AG04449 (cell line): Measurements from ENCODE around the gene CFAP91.

ENCODE experiments used
- CTCF ChIA-PET: fragments of 350-600 bp; formaldehyde crosslinking; extraction: SDS; loops from one replicate; lab custom pipeline; 2021; ENCODE audit warnings: antibody characterized with exemption; lab: Yijun Ruan, JAX
- POLR2A ChIA-PET: fragments of 400-600, 350-600 bp; formaldehyde crosslinking; extraction: SDS; loops from one replicate; lab custom pipeline; 2020; ENCODE audit warnings: antibody characterized with exemption, inconsistent platforms; lab: Yijun Ruan, JAX
- DNase-seq: peaks from one replicate; pipeline ENCODE4 v3.0.0-alpha.2; 2010; ENCODE audit warnings: low read depth, low spot score
- H3K4me3 ChIP-seq: 2 replicates; pipeline ENCODE4 v1.5.1; 2011; ENCODE audit warnings: low read depth, mild to moderate bottlenecking, control low read depth, low read length
- TF ChIP-seq, protein P1 (sequence below): IDR thresholded peaks from one replicate; pipeline ENCODE4 v1.5.1; 2011; ENCODE audit warnings: mild to moderate bottlenecking, moderate library complexity, low read length, control low read depth, inconsistent platforms; ENCODE audit not compliant: insufficient read depth; ENCODE audit errors: missing control alignments

The CFAP91 gene

DNA sequence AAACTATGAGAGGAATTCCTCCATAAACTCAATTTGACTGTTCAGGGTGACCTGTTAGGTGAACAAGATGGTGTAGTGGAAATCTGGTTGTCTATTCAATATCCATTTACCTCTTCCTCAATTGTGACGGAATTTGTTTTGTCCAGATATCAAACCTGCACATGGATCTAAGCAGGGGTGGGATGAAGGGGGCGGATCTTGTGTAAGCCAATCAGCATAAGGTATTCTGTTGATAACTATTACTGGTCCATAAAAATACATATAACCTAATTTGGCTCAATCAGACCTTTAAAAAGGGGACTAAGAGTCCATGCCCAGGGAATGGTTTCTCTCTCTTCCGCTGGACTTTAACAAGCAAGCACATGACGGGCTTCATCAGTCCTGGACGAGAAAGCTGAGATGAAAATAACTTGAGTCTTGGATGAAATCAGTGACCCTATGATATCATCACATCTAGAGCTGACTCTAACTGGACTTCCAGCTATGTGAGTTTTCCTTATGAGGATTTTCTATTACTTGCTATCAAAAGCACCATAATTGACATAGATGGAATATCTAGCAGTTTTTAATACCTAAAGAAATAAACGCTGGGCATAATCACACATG is 36.8 kb upstream of the CFAP91 start:
- POLR2A ChIA-PET = no interaction called here

DNA sequence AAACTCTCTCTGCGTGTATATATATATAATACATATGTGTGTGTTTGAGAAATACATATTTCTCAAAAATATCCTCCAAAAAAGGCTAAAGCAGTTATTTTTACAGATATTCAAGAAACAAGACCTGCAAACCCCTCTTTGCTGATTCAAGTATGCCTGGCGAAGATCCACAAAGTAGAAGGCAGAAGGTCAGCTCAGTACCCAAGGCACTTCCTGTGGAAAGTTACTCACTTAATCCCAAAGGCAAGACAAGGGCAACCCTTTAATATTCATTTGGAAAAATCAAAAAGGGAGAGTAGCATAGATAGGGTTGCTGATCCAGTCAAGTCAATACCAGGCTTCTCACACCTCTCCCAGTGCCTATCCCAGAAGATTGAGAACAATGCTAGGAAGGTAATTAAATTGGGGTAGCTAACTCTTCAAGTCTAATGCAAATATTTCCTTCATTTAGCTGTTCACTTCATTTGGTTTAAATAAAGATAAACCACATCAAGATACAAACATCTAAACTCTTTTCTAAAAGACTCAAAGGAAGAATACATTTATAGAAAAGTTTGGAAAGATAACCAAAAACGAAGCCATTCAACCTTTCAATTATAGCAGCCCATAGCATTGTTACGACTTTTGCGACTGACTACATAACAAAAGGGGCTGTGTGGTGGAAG is 32.8 kb upstream of the CFAP91 start:
- TF ChIP-seq, protein P1, sequence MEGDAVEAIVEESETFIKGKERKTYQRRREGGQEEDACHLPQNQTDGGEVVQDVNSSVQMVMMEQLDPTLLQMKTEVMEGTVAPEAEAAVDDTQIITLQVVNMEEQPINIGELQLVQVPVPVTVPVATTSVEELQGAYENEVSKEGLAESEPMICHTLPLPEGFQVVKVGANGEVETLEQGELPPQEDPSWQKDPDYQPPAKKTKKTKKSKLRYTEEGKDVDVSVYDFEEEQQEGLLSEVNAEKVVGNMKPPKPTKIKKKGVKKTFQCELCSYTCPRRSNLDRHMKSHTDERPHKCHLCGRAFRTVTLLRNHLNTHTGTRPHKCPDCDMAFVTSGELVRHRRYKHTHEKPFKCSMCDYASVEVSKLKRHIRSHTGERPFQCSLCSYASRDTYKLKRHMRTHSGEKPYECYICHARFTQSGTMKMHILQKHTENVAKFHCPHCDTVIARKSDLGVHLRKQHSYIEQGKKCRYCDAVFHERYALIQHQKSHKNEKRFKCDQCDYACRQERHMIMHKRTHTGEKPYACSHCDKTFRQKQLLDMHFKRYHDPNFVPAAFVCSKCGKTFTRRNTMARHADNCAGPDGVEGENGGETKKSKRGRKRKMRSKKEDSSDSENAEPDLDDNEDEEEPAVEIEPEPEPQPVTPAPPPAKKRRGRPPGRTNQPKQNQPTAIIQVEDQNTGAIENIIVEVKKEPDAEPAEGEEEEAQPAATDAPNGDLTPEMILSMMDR = no peak
- no peak for DNase-seq
- ChIA-PET CTCF (no interaction called here), POLR2A (no interaction called here)
- H3K4me3 ChIP-seq = no peak overlapping the region

More for the DNA sequence above, 36.8 kb upstream of the CFAP91 start:
- TF ChIP-seq, protein P1 = no peak
- CTCF ChIA-PET = interaction anchor here (0.6 to 1.2 kb wide), 3 partner anchors 10 to 285 kb away, joined by 3 to 4 read pairs (median 3); no protein-coding TSS in a partner anchor
- no peak overlapping the region for H3K4me3 ChIP-seq
- DNase-seq = no peak

DNA sequence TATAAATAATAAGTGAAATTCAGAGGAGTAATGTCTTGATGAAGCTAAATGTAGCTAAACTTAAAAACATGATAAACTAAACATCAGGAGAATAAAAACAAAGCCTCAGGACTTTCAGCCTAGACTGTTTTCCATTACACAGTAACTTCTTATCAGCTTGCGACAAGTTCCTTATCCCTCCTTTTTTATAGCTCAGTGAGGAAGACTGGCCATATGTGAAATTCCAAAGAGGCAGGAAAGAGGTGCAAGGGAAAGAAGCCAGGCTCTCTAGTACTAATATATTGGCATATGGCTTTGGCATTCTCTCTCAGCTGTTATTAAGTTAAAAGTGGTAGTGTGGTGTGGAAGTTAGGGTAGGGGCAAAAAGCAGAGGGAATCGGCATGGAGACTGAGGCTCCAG is 30.0 kb upstream of the CFAP91 start:
- no peak for DNase-seq
- TF ChIP-seq, protein P1 = no peak
- ChIA-PET POLR2A (no interaction called here), CTCF (interaction anchor here (0.6 to 1.7 kb wide), 5 partner anchors 9 to 159 kb away, joined by 3 to 9 read pairs (median 4); no protein-coding TSS in a partner anchor)
- H3K4me3 ChIP-seq = no peak overlapping the region

DNA sequence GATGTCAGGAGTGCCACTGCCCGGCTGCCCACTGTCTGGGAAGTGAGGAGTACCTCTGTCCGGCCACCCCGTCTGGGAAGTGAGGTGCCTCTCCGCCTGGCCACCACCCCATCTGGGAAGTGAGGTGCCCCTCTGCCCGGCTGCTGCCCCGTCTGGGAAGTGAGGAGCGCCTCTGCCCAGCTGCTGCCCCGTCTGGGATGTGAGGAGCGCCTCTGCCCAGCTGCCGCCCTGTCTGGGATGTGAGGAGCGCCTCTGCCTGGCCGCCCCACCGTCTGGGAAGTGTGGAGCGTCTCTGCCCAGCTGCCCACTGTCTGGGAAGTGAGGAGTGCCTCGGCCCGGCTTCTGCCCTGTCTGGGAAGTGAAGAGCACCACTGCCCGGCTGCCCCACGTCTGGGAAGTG is 28.9 kb upstream of the CFAP91 start:
- POLR2A ChIA-PET = no interaction called here
- DNase-seq = no peak
- no peak overlapping the region for H3K4me3 ChIP-seq
- CTCF ChIA-PET = interaction anchor here (0.8 to 1.7 kb wide), 3 partner anchors 10 to 165 kb away, joined by 3 to 9 read pairs (median 3); no protein-coding TSS in a partner anchor
- TF ChIP-seq, protein P1 = no peak

DNA sequence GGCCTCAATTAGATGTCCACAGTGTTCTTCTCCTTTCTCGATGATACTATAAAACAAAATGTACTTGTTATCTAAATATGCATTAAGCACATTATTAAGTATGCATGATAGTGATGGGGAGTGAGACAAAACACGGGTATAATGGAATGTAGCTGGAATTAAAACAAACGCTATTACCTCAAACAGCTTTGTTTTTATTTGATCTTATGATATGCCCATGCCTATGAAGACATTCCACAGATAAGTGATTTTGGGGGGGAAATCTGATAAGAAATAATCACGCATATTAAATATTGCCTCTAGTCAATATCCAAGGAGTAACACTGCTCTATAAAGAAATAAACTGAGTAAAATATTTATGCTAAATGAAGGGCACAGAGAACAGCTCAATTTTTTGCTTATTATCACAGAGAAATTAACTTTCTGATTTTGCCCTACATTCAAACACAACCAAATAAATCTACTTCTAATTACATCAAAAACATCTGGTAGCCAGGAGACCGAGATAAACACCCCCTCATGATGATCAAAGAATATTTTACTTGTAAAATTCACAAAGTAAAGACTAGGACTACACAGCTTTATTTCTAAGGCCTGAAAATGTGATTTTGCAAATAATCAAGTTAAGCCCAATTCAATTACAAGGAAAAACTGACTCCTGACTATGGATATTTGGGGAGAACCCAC is 27.5 kb upstream of the CFAP91 start:
- ChIA-PET CTCF (interaction anchor here (0.8 to 2.6 kb wide), 5 partner anchors 8 to 153 kb away, joined by 3 to 11 read pairs (median 4); no protein-coding TSS in a partner anchor), POLR2A (interaction anchor here (0.6 to 0.7 kb wide), 2 partner anchors 12 to 207 kb away, joined by 3 to 7 read pairs; partner anchors contain the start of gene POGLUT1)

More for the DNA sequence above, 27.5 kb upstream of the CFAP91 start:
- H3K4me3 ChIP-seq = no peak overlapping the region
- DNase-seq = no peak
- TF ChIP-seq, protein P1 = no peak
